Upper lobe of right lung (tissue), 1 donor: ENCODE data around the gene ZSWIM8. TPM values are rescaled to one million over a fixed set of nuclear protein-coding genes. Genes with fewer than 3 reads are reported as not detected.

ENCODE experiments used
- ATAC-seq: fragments of 200-7000 bp; cut with Tn5 transposase; one replicate; pipeline ENCODE4 v1.9.1; 2020; ENCODE audit warnings: mild to moderate bottlenecking, moderate library complexity
- DNase-seq: peaks from one replicate; pipeline ENCODE4 v3.0.0-alpha.2; 2020
- H3K27ac ChIP-seq: fragments of 200-600 bp; one replicate; pipeline ENCODE4 v1.8.0; 2022
- H3K27me3 ChIP-seq: fragments of 200-600 bp; one replicate; pipeline ENCODE4 v1.8.0; 2022; ENCODE audit warnings: mild to moderate bottlenecking
- H3K36me3 ChIP-seq: fragments of 200-600 bp; one replicate; pipeline ENCODE4 v1.8.0; 2022
- H3K4me1 ChIP-seq: fragments of 200-600 bp; one replicate; pipeline ENCODE4 v1.8.0; 2022
- H3K4me3 ChIP-seq: fragments of 200-600 bp; one replicate; pipeline ENCODE4 v1.8.0; 2022; ENCODE audit warnings: mild to moderate bottlenecking
- H3K9me3 ChIP-seq: fragments of 200-600 bp; one replicate; pipeline ENCODE4 v1.8.0; 2022
- intact Hi-C: fragments of 100-400 bp; cut with DNase I; formaldehyde crosslinking; loops from one replicate; pipeline ENCODE4 v1.11.0; 2022
- total RNA-seq: library from RNA; stranded (reverse); fragmentation: NEBNext Ultra II Directional; extraction: Animal tissue kit (Norgen Biotek cat#: 25700); gene quantifications from one replicate; pipeline ENCODE4 v1.2.1, GENCODE V29; 2021
- TF ChIP-seq, protein P1 (sequence below): fragments of 200-600 bp; IDR thresholded peaks from one replicate; pipeline ENCODE4 v1.8.0; 2022; ENCODE audit warnings: antibody characterized with exemption
- donor health status: DM: no; HTN: yes; CAD: no; lungs with severe emphysema.

Gene ZSWIM8
- total RNA-seq, 1 donor from 2014 or later, result 117 TPM

- ATAC-seq (no peak), DNase-seq (no peak)
- peaks cover 23% of the 10 kb centered on the region for H3K4me1 ChIP-seq
- H3K27me3 ChIP-seq, result no peaks in the 10 kb centered on the region
- TF ChIP-seq, protein P1, sequence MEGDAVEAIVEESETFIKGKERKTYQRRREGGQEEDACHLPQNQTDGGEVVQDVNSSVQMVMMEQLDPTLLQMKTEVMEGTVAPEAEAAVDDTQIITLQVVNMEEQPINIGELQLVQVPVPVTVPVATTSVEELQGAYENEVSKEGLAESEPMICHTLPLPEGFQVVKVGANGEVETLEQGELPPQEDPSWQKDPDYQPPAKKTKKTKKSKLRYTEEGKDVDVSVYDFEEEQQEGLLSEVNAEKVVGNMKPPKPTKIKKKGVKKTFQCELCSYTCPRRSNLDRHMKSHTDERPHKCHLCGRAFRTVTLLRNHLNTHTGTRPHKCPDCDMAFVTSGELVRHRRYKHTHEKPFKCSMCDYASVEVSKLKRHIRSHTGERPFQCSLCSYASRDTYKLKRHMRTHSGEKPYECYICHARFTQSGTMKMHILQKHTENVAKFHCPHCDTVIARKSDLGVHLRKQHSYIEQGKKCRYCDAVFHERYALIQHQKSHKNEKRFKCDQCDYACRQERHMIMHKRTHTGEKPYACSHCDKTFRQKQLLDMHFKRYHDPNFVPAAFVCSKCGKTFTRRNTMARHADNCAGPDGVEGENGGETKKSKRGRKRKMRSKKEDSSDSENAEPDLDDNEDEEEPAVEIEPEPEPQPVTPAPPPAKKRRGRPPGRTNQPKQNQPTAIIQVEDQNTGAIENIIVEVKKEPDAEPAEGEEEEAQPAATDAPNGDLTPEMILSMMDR, result no peak
- H3K4me3 ChIP-seq, result no peak overlapping the region
- no peak overlapping the region for H3K27ac ChIP-seq
- intact Hi-C loops, result no loop called here
- H3K36me3 ChIP-seq, result peaks cover 63% of the 10 kb centered on the region
- no peaks in the 10 kb centered on the region for H3K9me3 ChIP-seq
These were observed 61.6 kb downstream of the ZSWIM8 start for GRCh38 chr10:73847031-73847430.

DNA sequence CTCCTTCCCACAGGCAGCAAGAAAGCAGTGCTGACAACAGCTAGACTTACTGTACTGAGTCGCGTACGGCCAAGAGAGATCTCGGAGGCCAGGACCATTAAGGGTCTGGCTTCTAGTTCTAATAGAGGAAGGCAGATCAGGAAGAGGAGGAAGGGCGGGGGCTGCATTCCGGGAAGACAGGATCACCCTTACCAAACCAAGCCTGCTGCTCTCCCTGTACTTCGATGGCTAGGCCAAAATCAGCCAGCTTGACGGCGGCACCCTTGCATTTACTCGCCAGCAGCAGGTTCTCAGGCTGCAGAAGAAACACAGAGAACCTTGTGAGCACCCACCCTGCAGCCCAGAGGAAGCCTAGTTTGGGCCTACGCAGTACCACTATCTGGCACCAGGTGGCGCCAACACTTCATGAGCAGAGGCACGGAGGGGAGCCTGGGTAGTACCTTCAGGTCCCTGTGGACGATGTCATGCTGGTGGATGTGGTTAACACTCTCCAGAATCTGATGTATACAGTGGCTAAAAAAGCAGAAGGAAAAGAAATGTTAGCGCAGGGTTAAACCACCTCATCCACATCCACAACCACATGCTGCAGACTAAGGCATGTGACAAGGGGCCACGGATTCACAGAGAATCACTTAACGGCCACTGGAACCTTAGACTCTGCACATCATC lies 63.5 kb downstream of the ZSWIM8 start:
- Histone ChIP-seq H3K4me1 (peaks cover 26% of the 10 kb centered on the region), H3K27me3 (no peaks in the 10 kb centered on the region), H3K4me3 (no peak overlapping the region), H3K27ac (peak overlapping the region; percentile 60), H3K9me3 (no peaks in the 10 kb centered on the region), H3K36me3 (peaks cover 63% of the 10 kb centered on the region)
- intact Hi-C loops, result no loop called here
- ATAC-seq, result peak; percentile 93
- TF ChIP-seq, protein P1, result peak; percentile 99
- peak; percentile 88 for DNase-seq

DNA sequence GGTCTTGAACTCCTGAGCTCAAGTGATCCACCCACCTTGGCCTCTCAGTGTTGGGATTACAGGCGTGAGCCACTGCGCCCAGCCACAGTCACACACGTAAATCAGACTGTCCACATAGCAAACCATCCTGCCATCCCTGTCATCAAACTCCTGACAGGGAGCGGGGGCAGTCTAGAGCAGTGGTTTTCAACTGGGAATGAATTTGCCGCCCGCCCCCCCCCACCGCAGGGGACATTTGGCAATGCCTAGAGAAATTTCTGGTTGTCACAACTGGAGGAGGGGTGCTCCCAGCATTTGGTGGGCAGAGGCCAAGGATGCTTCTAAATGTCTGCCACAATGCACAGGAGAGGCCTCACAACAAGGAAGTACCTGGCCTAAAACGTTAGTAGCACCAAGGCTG lies 64.8 kb downstream of the ZSWIM8 start:
- DNase-seq, result no peak
- ATAC-seq, result no peak
- peaks cover 26% of the 10 kb centered on the region for H3K4me1 ChIP-seq
- TF ChIP-seq, protein P1, result no peak
- H3K27ac ChIP-seq, result peak overlapping the region; percentile 60
- peaks cover 53% of the 10 kb centered on the region for H3K36me3 ChIP-seq
- no peaks in the 10 kb centered on the region for H3K9me3 ChIP-seq
- intact Hi-C loops, result no loop called here
- H3K4me3 ChIP-seq, result no peak overlapping the region
- no peaks in the 10 kb centered on the region for H3K27me3 ChIP-seq

DNA sequence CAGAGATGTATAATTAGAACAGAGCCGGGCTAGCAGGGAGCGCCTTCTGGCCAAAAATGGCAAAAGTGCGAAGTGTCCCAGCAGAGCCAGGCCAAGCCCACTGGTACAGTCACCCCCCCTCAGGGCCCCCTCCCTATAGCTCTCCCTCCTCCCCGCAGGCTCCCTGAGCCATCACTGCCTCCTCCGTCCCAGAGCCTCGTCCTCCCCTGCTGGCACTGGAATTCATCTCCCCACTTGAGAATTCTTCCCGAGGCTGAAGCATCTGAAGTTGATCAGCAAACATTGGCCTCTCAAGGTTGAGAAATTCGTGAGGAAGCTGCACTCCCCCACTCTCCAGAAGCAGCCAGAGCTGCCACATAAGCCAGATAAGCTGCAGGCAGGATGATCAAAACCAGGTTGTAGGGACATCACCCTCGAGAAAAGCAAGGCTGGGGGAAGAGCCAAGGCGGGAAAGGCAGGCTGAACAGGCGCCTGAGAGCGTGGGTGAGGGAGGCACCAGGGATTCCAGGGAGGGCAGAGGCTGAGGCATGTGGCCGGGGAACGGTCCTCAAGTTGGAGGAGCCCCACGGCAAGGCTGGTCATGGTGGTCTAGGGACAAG lies 65.6 kb downstream of the ZSWIM8 start:
- intact Hi-C loops, result no loop called here
- Histone ChIP-seq H3K4me3 (no peak overlapping the region), H3K9me3 (no peaks in the 10 kb centered on the region), H3K4me1 (peaks cover 26% of the 10 kb centered on the region), H3K36me3 (peaks cover 51% of the 10 kb centered on the region), H3K27me3 (no peaks in the 10 kb centered on the region), H3K27ac (peak overlapping the region; percentile 60)
- TF ChIP-seq, protein P1, result no peak
- DNase-seq (peak; percentile 86), ATAC-seq (peak; percentile 88)

Other genes with a start within 250 kb of the ZSWIM8 start
- 114 TPM for gene USP54, start 194.3 kb upstream of the ZSWIM8 start, total RNA-seq
- gene MYOZ1, start 144.1 kb upstream of the ZSWIM8 start, total RNA-seq, result 5.2 TPM
- gene SYNPO2L, start 129.6 kb upstream of the ZSWIM8 start, total RNA-seq, result 5.9 TPM
- gene AGAP5, start 87.5 kb upstream of the ZSWIM8 start, total RNA-seq, result 9.8 TPM
- gene SEC24C, start 41.2 kb upstream of the ZSWIM8 start, total RNA-seq, result 71.0 TPM
- gene CHCHD1, start 3.6 kb upstream of the ZSWIM8 start, total RNA-seq, result 19.4 TPM
- gene NDST2, start 26.0 kb downstream of the ZSWIM8 start, total RNA-seq, result 35.0 TPM
- 36.2 TPM for gene CAMK2G, start 88.9 kb downstream of the ZSWIM8 start, total RNA-seq
- gene PLAU, start 125.5 kb downstream of the ZSWIM8 start, total RNA-seq, result 16.8 TPM
- gene VCL, start 212.5 kb downstream of the ZSWIM8 start, total RNA-seq, result 148 TPM